Parathyroid adenoma (tissue), 2 donors: ENCODE results near the gene USP7.
"Not testable (repeated sequence)": the region's sequence is repeated elsewhere in the genome, so short reads cannot be mapped to it uniquely, and the experiment has no call there.

Experiments used
- H2AFZ ChIP-seq: fragments of 300-600 bp; sonication (generic); one replicate; pipeline ENCODE4 v1.7.0; 2017; ENCODE audit warnings: antibody characterized with exemption, mild to moderate bottlenecking
- H3K27ac ChIP-seq: fragments of 300-600 bp; sonication (generic); one replicate; pipeline ENCODE4 v1.7.0; 2017
- H3K27me3 ChIP-seq: fragments of 300-600 bp; sonication (generic); one replicate; pipeline ENCODE4 v1.7.0; 2017; ENCODE audit warnings: low read length; ENCODE audit not compliant: control insufficient read depth, insufficient read depth
- H3K36me3 ChIP-seq: fragments of 300-600 bp; sonication (generic); one replicate; pipeline ENCODE4 v1.7.0; 2017; ENCODE audit warnings: low read length; ENCODE audit not compliant: control insufficient read depth, insufficient read depth
- H3K4me1 ChIP-seq: fragments of 300-600 bp; sonication (generic); one replicate; pipeline ENCODE4 v1.7.0; 2017; ENCODE audit warnings: control low read depth
- H3K4me2 ChIP-seq: fragments of 300-600 bp; sonication (generic); one replicate; pipeline ENCODE4 v1.7.0; 2017; ENCODE audit warnings: low read length
- H3K4me3 ChIP-seq: fragments of 300-600 bp; sonication (generic); one replicate; pipeline ENCODE4 v1.7.0; 2017; ENCODE audit warnings: low read depth, low read length
- H3K79me2 ChIP-seq: fragments of 300-600 bp; sonication (generic); one replicate; pipeline ENCODE4 v1.7.0; 2017; ENCODE audit warnings: control low read depth
- H3K9ac ChIP-seq: fragments of 300-600 bp; sonication (generic); one replicate; pipeline ENCODE4 v1.7.0; 2017; ENCODE audit warnings: mild to moderate bottlenecking
- H3K9me3 ChIP-seq: fragments of 300-600 bp; sonication (generic); one replicate; pipeline ENCODE4 v1.7.0; 2017; ENCODE audit warnings: low read length; ENCODE audit not compliant: control insufficient read depth
- TF ChIP-seq, protein P1 (sequence below): fragments of 300-600 bp; sonication (generic); IDR thresholded peaks from one replicate; pipeline ENCODE4 v1.7.0; 2017; ENCODE audit warnings: antibody characterized with exemption, mild to moderate bottlenecking
- donor health status: primary hyperparathyroidism.

The USP7 gene

DNA sequence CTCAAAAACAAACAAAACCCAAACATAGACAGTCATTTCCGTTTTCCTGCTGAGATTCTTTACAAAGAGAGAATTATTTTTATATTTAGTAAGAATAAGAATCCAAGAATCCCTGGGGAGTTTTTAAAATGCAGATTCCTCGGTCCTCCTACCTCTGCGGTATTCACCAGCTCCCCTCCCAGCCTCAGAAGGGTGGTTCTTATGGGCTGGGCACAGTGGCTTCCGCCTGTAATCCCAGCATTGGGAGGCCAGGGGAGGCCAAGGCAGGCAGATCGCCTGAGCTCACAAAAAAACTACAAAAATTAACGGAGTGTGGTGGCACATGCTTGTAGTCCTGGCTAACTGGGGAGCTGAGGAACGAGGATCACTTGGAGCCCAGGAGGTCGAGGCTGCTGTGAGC, 26.7 kb upstream of the USP7 start:
- Histone ChIP-seq H3K27ac (no peak overlapping the region), H3K4me1 (no peaks in the 10 kb centered on the region), H2AFZ (no peak overlapping the region), H3K27me3 (no peaks in the 10 kb centered on the region), H3K4me2 (no peak overlapping the region), H3K36me3 (no peaks in the 10 kb centered on the region), H3K9ac (no peak overlapping the region), H3K9me3 (no peaks in the 10 kb centered on the region), H3K79me2 (no peaks in the 10 kb centered on the region), H3K4me3 (no peak overlapping the region)
- TF ChIP-seq, protein P1, sequence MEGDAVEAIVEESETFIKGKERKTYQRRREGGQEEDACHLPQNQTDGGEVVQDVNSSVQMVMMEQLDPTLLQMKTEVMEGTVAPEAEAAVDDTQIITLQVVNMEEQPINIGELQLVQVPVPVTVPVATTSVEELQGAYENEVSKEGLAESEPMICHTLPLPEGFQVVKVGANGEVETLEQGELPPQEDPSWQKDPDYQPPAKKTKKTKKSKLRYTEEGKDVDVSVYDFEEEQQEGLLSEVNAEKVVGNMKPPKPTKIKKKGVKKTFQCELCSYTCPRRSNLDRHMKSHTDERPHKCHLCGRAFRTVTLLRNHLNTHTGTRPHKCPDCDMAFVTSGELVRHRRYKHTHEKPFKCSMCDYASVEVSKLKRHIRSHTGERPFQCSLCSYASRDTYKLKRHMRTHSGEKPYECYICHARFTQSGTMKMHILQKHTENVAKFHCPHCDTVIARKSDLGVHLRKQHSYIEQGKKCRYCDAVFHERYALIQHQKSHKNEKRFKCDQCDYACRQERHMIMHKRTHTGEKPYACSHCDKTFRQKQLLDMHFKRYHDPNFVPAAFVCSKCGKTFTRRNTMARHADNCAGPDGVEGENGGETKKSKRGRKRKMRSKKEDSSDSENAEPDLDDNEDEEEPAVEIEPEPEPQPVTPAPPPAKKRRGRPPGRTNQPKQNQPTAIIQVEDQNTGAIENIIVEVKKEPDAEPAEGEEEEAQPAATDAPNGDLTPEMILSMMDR, result no peak

DNA sequence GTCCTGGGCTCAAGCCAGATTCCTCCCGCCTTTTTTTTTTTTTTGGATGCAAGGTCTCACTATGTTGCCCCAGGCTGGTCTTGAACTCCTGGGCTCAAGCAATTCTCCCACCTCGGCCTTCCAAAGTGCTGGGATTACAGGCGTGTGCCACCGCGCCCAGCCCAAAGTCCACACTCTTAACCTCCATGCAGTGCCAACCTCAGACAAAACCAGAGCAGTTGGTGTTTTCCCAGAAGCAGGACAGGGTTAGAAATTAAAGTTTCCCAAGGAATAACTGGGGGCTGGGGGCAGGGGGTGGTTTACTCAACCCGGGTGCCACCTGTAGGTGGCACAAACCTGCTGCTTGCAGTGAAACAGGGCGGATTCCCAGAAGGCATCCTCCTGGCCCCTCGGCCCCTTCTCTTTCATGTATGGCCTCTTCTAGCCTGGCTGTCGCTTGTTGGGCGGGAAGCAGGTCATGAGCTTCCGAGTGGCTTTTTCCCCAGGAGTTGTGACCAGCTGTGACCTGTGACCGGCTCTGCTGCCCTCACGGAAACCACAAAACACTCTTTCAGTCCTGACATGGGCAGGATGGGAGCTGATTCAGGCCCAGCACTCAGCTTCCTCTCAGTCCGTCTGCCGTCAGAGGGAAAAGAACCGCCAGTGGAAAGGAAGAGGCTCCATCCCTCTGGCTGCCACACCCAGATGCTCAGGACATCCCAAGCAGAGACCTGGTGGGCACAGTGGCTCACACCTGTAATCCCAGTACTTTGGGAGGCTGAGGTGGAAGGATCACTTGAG, 25.6 kb upstream of the USP7 start:
- Histone ChIP-seq H3K4me2 (no peak overlapping the region), H3K4me1 (no peaks in the 10 kb centered on the region), H3K9ac (no peak overlapping the region), H3K4me3 (no peak overlapping the region), H3K27me3 (no peaks in the 10 kb centered on the region), H3K27ac (no peak overlapping the region), H3K9me3 (no peaks in the 10 kb centered on the region), H3K36me3 (no peaks in the 10 kb centered on the region), H2AFZ (no peak overlapping the region), H3K79me2 (no peaks in the 10 kb centered on the region)
- TF ChIP-seq, protein P1, result no peak

DNA sequence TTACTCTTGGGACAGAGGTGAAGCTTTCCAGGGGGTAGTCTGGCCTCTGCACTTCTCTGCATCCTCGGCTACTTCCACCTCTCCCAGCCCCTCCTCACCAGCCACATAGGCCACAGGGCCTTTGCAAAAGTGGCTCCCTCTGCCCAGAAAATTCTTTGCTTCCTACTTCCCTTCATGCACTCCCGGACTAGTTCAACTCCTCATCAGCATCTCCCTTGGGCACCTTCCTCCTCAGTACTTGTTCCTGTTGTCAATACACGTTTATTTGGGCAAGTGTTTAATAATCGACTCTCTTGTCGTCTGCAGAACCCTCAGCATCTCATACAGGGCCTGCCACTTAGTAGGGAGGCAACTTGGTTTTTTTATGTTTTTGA, 23.1 kb upstream of the USP7 start:
- no peaks in the 10 kb centered on the region for H3K9me3 ChIP-seq
- H3K79me2 ChIP-seq, result no peaks in the 10 kb centered on the region
- no peak overlapping the region for H3K9ac ChIP-seq
- TF ChIP-seq, protein P1, result no peak
- no peak overlapping the region for H3K4me3 ChIP-seq
- H3K27me3 ChIP-seq, result no peaks in the 10 kb centered on the region
- no peaks in the 10 kb centered on the region for H3K4me1 ChIP-seq
- no peak overlapping the region for H2AFZ ChIP-seq
- H3K4me2 ChIP-seq, result no peak overlapping the region
- no peak overlapping the region for H3K27ac ChIP-seq
- H3K36me3 ChIP-seq, result no peaks in the 10 kb centered on the region

DNA sequence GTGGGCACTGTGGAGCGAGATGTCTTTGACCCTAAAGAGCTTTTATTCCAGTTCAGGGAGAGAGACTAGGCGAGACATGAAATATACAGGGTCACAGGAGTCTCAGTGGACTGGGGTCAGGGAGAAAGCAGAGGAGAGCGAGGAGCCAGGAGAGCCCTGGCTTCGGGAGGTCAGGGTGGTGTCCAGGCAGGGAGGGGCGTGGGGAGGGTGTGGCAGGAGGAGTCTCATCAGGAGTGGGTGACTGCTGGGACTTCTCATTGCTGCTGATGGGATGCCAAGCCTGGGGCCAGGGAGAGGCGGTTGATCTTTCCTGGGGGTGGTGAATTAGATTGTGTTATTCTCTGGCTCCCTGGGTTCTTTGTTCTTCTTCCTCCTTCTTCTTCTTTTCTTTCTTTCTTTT, 22.4 kb upstream of the USP7 start:
- no peaks in the 10 kb centered on the region for H3K79me2 ChIP-seq
- H2AFZ ChIP-seq, result no peak overlapping the region
- no peaks in the 10 kb centered on the region for H3K4me1 ChIP-seq
- H3K36me3 ChIP-seq, result no peaks in the 10 kb centered on the region
- H3K4me3 ChIP-seq, result no peak overlapping the region
- H3K27me3 ChIP-seq, result no peaks in the 10 kb centered on the region
- H3K9me3 ChIP-seq, result no peaks in the 10 kb centered on the region
- no peak overlapping the region for H3K4me2 ChIP-seq
- H3K9ac ChIP-seq, result no peak overlapping the region
- H3K27ac ChIP-seq, result no peak overlapping the region
- TF ChIP-seq, protein P1, result no peak

DNA sequence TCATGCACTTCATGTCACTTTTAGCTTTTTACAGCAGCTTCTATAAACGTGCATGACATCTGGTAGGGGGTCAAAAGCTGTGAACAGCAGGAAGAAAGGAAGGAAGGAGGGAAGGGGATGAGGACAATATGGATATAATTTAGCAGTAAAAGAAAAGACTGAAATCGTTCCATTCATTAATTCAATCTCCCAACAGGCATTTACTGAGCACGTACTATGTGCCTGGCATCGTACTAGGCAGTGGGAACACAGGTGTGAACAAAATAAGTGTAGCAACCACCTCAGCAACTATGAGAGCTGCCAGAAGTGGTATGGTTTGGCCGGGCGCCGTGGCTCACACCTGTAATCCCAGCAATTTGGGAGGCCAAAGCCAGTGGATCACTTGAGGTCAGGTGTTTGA, 19.1 kb upstream of the USP7 start:
- Histone ChIP-seq H3K4me2 (no peak overlapping the region), H3K4me3 (no peak overlapping the region), H2AFZ (no peak overlapping the region), H3K27ac (no peak overlapping the region), H3K4me1 (no peaks in the 10 kb centered on the region), H3K79me2 (no peaks in the 10 kb centered on the region), H3K36me3 (no peaks in the 10 kb centered on the region), H3K9me3 (no peaks in the 10 kb centered on the region), H3K9ac (no peak overlapping the region), H3K27me3 (no peaks in the 10 kb centered on the region)
- TF ChIP-seq, protein P1, result no peak

DNA sequence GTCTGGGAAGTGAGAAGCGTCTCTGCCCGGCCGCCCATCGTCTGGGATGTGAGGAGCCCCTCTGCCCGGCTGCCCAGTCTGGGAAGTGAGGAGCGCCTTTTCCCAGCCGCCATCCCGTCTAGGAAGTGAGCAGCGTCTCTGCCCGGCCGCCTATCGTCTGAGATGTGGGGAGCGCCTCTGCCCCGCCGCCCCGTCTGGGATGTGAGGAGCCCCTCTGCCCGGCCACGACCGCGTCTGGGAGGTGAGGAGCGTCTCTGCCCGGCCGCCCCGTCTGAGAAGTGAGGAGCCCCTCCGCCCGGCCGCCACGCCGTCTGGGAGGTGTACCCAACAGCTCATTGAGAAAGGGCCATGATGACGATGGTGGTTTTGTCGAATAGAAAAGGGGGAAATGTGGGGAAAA, 18.2 kb upstream of the USP7 start:
- H3K4me2 ChIP-seq, H3K9ac ChIP-seq, H3K9me3 ChIP-seq, H3K4me3 ChIP-seq, H3K4me1 ChIP-seq, H3K27me3 ChIP-seq, H3K36me3 ChIP-seq, H3K79me2 ChIP-seq, H2AFZ ChIP-seq, H3K27ac ChIP-seq: not testable (repeated sequence)

DNA sequence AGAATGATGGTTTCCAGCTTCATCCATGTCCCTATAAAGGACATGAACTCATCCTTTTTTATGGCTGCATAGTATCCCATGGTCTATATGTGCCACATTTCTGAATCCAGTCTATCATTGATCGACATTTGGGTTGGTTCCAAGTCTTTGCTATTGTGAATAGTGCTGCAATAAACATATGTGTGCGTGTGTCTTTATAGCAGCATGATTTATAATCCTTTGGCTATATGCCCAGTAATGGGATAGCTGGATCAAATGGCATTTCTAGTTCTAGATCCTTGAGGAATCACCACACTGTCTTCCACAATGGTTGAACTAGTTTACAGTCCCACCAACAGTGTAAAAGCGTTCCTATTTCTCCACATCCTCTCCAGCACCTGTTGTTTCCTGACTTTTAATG, 12.5 kb upstream of the USP7 start:
- not testable (repeated sequence) for H3K27ac ChIP-seq, H3K4me1 ChIP-seq, H3K4me3 ChIP-seq, H3K4me2 ChIP-seq, H3K9me3 ChIP-seq, H3K27me3 ChIP-seq, H3K79me2 ChIP-seq, H3K9ac ChIP-seq, H2AFZ ChIP-seq, H3K36me3 ChIP-seq
